ENCODE measurements around the gene ALLC.
"Not testable (repeated sequence)": the region's sequence is repeated elsewhere in the genome, so short reads cannot be mapped to it uniquely, and the experiment has no call there.

Gene ALLC

GRCh38 chr2:3657881-3658280 is at the start of gene ALLC:
ALLC (plus strand) TSS chr2:3658200; CDS start chr2:3671158, 12,958 bp downstream.
- DNase-seq (ENCODE audit: low read depth in 1 of 2, low spot score in 1 of 2): no peak

DNA sequence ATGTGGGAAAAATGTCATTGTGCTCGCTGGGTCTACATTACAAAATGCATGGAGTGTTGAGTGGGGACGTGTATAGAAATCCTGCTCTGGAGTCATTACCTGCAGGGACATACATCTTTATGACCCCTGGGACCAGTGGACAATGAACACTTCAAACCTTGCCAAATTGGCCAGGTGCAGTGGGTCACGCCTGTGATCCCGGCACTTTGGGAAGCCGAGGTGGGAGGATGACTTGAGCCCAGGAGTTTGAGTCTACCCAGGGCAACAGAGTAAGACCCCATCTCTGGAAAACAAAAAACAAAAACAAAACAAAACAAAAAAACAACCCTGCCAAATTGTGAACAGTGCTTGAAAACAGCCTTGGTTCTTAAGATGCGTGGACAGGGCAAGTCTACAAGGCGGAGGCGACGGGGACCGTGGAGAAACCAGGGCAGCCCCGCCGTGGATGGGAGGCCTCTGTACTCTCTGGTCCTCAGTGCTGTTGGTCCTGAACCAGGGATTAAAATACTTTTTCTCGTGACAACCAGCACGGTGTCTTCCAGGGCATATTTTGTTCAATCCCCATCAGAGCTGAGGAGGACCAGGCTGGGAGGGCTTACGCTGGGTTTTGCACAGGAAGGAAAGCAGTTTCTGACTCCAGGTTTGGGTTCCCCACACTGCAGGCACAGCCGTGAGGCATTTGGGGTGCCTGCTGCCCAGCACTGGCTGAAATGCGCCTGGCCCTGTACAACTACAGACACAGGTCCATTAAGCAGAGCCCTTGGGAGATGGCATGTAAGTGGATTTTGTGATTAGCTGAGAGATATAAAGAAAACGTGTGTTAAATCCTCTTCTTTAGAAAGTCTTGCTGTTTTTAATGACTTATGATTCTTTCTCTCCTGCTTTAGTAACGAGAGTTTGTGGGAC is 49.4 kb upstream of the ALLC start:
- no peak for DNase-seq (ENCODE audit: low read depth in 1 of 2, low spot score in 1 of 2)

DNA sequence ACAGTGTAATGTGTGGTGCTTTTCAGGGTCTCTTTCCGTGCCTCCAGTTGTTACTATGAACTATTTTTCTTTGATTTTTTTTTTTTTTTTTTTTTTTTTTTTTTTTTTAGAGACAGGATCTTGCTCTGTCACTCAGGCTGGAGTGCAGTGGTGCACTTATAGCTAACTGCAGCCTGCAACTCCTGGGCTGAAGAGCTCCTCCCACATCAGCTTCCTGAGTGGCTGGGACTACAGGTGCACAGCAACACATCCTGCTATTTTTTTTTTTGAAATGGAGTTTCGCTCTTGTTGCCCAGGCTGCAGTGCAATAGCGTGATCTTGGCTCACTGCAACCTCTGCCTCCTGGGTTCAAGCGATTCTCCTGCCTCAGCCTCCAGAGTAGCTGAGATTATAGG is 48.7 kb upstream of the ALLC start:
- not testable (repeated sequence) for DNase-seq (ENCODE audit: low read depth in 1 of 2, low spot score in 1 of 2)

GRCh38 chr2:3610415-3610814 is 47.6 kb upstream of the ALLC start:
- no peak for DNase-seq (ENCODE audit: low read depth in 1 of 2, low spot score in 1 of 2)

DNA sequence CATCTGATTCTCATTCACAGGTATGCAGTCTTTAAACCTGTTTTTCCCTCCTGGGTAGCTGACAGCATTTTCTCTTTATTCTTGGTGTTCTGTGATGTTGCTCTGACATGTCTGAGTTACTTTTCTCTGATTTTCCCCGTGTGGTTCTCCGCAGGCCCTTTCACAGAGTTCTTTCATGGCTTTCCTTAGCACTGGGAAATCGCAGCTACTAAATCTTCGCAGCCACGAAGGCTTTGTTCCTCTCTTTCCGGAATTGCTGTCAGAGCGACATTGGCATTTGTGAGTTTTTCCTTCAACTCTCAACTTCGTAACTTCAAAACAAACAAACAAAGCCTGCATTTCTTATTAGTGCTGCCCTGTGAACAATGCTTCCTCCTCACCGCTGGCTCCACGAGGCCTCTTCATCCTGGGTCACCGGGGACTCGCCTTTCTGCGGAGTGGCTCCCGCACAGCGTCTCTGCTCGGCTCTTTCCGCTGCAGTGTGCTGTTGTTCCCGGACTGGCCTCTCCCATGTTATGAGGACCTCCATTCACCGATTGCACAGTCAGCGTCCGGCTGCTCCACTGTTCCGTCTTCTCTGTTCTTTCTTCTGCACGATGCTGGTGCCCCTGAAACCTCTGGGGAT is 47.0 kb upstream of the ALLC start:
- DNase-seq (ENCODE audit: low read depth in 1 of 2, low spot score in 1 of 2): no peak

DNA sequence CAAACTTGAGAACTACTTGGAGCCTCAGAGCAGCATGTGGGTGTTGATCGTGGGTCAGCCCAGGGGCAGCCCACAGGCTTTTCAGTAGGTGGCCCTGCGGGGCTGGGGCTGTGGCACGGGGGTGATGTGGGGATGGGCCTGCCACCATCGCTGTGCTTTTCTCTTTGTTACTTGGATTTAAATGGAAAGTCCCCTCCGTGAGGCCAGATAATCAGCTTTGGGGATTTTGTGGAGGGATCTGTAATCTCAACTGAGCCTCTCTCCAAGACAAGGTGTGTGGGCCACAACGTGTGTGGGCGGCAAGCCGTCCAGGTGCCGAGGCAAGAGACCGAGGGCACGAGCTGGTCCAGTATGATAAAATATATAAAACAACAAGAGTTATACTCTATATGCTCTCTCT is 46.4 kb upstream of the ALLC start:
- DNase-seq (ENCODE audit: low read depth in 1 of 2, low spot score in 1 of 2): no peak

GRCh38 chr2:3612639-3613523 is 45.1 kb upstream of the ALLC start:
- DNase-seq (ENCODE audit: low read depth in 1 of 2, low spot score in 1 of 2): no peak

DNA sequence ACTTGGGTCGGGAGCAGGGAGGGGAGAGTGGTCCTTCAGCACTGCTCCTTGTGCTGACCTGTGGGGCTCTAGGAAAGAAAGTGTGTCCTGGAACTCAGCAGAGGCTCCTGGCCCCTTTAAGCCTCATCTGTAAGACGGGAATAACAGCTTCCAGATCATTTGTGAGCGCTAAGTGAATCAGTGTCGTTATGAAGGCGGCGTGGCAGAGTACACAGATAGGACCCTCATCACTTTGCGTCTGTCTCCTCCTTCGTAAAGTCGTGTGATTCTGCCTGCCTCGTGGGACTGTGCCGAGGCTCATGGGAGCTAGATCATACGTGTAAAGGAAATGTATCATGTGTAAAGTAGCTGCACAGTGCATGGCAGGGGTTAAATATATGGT is 44.5 kb upstream of the ALLC start:
- no peak for DNase-seq (ENCODE audit: low read depth in 1 of 2, low spot score in 1 of 2)

DNA sequence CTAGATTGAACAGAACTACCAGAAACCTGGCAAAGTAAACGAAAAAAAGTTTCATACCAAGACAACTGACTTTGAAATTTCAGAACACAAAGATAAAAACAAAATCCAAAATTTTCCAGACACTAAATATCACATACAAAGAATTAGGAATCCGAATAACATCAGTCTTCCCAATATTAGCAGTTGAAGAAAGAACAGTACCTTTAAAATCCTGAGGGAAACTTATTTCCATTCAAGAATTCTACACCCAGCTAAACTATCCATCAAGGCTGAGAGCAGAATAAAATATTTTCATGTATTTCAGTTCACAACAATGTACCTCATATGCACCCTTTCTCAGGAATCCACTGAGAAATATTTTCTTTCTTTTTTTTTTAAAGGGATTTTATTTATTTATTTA is 43.3 kb upstream of the ALLC start:
- not testable (repeated sequence) for DNase-seq (ENCODE audit: low read depth in 1 of 2, low spot score in 1 of 2)

- DNase-seq (ENCODE audit: low read depth in 1 of 2, low spot score in 1 of 2): not testable (repeated sequence)
Observed at GRCh38 chr2:3615541-3616200, 42.3 kb upstream of the ALLC start.

DNA sequence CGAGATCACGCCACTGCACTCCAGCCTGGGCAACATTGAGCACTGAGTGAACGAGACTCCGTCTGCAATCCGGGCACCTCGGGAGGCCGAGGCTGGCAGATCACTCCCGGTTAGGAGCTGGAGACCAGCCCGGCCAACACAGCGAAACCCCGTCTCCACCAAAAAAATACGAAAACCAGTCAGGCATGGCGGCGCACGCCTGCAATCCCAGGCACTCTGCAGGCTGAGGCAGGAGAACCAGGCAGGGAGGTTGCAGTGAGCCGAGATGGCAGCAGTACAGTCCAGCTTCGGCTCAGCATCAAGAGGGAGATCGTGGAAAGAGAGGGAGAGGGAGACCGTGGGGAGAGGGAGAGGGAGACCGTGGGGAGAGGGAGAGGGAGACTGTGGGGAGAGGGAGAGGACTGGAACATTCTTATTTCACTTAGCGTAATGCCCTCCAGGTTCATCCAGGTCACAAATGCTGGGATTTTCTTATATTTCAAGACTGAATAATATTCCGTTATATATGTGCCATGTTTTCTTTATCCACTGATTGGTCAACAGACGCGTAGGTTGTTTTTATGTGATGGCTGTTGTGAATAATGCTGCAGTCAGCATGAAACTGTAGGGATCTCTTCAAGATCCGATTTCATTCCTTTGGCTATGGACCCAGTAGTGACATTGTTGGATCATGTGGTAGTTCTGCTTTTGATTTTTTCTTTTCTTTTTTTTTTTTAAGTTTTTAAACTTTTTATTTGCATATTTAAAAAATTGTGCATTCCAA is 41.4 kb upstream of the ALLC start:
- DNase-seq (ENCODE audit: low read depth in 1 of 2, low spot score in 1 of 2): not testable (repeated sequence)

- no peak for DNase-seq (ENCODE audit: low read depth in 1 of 2, low spot score in 1 of 2)
Observed at GRCh38 chr2:3617198-3617890, 40.7 kb upstream of the ALLC start.

DNA sequence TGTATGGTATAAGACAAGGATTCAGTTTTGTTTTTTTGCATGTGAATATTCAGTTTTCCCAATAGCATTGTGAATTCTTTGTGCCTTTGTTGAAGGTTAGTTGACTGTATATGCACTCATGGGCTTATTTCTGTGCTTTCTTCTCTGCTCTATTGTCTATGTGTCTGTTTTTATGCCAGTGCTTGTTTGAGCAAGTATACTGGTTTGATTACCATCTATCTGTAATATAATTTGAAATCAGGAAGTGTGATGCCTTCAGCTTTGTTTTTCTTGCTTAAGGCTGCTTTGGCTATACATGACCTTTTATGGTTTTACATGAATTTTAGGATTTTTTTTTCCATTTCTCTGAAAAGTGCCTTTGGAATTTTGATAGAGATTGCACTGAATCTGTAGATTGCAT is 39.6 kb upstream of the ALLC start:
- DNase-seq (ENCODE audit: low read depth in 1 of 2, low spot score in 1 of 2): no peak

- no peak for DNase-seq (ENCODE audit: low read depth in 1 of 2, low spot score in 1 of 2)
Observed at GRCh38 chr2:3619033-3619432, 39.0 kb upstream of the ALLC start.

GRCh38 chr2:3619661-3620060 is 38.3 kb upstream of the ALLC start:
- DNase-seq (ENCODE audit: low read depth in 1 of 2, low spot score in 1 of 2): not testable (repeated sequence)

DNA sequence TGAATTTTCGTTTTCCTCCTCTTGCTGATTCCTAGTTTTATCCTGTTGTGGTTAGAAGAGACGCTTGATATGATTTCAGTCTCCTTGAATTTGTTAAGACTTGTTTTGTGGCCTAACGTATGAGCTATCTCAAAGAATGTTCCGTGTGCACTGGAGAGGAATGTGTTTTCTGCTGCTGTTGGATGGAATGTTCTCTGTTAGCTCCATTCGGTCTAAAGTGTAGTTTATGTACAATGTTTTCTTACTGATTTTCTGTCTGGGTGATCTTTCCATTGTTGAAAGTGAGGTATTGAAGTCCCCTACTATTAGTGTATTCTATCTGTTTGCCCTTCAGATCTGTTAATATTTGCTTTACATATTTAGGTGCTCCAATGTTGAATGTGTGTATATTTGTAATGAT is 37.2 kb upstream of the ALLC start:
- DNase-seq (ENCODE audit: low read depth in 1 of 2, low spot score in 1 of 2): no peak

- DNase-seq (ENCODE audit: low read depth in 1 of 2, low spot score in 1 of 2): no peak
Observed at GRCh38 chr2:3622967-3623366, 35.0 kb upstream of the ALLC start.

DNA sequence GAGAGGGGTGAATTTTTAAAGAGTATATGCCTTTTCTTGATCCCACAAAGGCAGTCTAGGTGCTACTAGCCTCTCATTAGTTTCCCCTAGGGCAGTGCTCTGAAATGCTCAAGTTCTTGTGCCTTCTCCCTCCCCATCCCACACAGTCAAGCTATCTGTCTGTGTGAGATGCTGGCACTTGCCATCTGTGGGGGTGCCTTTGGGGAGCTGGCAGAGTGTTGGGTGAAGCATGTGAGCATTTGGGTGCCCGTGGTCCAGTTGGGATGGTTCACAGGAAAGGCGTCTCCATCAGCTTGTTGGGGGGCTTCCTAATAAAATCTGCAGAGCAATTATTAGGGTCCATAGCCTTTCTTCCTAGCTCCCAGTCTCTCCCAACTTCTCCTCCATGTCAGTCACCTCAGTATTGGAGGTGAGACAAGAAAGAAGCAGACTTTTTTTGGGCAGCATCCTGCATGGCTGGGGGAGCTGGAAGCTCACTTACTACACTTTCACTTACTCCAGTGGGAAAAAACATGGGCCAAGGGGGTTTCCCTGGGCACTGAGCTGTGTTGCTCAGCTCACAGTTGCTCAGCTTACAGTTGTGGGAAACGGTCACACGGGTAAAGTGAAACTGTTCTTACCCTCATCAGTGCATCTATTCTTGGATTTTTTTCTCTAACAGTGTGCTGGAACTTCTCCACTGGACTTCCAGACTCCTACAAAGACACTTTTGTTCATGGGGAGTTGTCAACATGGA is 33.8 kb upstream of the ALLC start:
- DNase-seq (ENCODE audit: low read depth in 1 of 2, low spot score in 1 of 2): no peak

DNA sequence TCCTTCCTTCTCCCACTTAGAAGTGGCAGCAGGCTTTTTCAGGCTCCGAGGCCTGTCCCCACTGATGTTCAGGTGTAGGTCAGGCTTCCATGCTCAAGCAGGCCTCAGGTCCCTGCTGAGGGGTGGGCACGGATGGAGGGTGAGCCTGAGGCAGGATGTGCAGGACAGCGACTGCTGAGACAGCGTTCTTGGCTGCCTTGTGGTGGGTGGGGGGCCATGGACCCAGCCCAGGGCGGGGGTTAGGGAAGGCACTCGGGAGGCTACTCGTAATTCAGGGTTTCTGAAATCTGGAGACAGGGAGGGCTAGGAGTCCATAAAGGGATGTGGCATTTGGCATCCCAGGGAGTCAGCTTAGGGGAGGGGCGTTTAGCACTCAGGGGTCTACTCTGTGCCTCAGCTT is 32.8 kb upstream of the ALLC start:
- DNase-seq (ENCODE audit: low read depth in 1 of 2, low spot score in 1 of 2): no peak
